ENCODE data around the gene SGIP1.

Gene SGIP1

DNA sequence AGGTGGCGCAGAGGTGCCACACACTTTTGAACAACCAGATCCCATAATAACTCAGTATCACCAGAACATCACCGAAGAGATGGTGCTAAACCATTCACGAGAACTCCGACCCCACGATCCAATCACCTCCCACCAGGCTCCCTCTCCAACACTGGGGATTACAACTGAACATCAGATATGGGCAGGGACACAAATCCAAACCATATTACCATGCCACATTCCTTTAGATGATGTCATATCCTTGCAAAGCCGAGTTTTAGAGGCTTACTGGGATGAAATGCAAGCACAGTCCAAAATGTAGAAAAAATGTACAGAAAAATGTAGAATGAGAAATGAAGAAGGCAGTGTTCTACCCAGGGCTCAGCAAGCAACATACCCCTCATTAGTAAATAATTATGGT is 64.7 kb downstream of the SGIP1 start:
- H3K4me3 ChIP-seq (ENCODE audit: low read length): no peak overlapping the region
- peak; percentile 92 for DNase-seq (ENCODE audit: low read depth)
- TF ChIP-seq, protein P1, sequence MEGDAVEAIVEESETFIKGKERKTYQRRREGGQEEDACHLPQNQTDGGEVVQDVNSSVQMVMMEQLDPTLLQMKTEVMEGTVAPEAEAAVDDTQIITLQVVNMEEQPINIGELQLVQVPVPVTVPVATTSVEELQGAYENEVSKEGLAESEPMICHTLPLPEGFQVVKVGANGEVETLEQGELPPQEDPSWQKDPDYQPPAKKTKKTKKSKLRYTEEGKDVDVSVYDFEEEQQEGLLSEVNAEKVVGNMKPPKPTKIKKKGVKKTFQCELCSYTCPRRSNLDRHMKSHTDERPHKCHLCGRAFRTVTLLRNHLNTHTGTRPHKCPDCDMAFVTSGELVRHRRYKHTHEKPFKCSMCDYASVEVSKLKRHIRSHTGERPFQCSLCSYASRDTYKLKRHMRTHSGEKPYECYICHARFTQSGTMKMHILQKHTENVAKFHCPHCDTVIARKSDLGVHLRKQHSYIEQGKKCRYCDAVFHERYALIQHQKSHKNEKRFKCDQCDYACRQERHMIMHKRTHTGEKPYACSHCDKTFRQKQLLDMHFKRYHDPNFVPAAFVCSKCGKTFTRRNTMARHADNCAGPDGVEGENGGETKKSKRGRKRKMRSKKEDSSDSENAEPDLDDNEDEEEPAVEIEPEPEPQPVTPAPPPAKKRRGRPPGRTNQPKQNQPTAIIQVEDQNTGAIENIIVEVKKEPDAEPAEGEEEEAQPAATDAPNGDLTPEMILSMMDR (conservative IDR thresholded peaks at IDR 0.05; ENCODE audit: low read depth, low read length): no peak

GRCh38 chr1:66599346-66599745 is 65.4 kb downstream of the SGIP1 start:
- H3K4me3 ChIP-seq (ENCODE audit: low read length): no peak overlapping the region
- TF ChIP-seq, protein P1 (conservative IDR thresholded peaks at IDR 0.05; ENCODE audit: low read depth, low read length): no peak
- DNase-seq (ENCODE audit: low read depth): no peak

GRCh38 chr1:66599899-66600737 is 66.2 kb downstream of the SGIP1 start:
- TF ChIP-seq, protein P1 (conservative IDR thresholded peaks at IDR 0.05; ENCODE audit: low read depth, low read length): no peak
- DNase-seq (ENCODE audit: low read depth): no peak
- no peak overlapping the region for H3K4me3 ChIP-seq (ENCODE audit: low read length)

DNA sequence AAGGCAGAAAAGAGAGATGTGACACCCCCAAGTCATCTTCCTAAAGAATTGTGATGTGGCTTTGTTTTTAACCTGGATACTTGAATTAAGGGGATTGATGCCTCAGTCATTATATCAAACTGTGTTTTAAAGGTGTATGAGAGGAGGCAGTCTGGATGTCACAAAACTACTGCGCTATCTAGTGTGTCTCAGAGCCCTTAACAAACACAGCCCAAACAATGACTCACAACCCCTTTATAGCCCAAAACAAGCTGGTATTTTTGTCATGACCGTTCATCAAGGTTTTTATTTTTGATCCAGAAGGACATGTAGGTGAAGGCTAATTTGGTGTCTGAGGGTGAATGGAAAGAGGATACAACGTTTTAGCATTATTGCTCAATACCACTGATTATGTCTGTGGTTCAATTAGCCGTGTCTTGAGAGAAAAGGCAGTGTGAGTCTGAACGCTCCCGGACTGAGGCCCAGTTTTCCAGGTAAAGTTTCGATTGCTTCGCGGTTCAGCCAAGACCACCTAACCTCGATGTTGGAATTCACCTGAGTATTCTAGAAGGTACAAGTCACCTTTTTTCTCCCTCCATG is 71.6 kb downstream of the SGIP1 start:
- H3K4me3 ChIP-seq (ENCODE audit: low read length): no peak overlapping the region
- TF ChIP-seq, protein P1 (conservative IDR thresholded peaks at IDR 0.05; ENCODE audit: low read depth, low read length): no peak
- no peak for DNase-seq (ENCODE audit: low read depth)

- peak; percentile 36 for DNase-seq (ENCODE audit: low read depth)
These were observed 72.6 kb downstream of the SGIP1 start for GRCh38 chr1:66606362-66607065.

DNA sequence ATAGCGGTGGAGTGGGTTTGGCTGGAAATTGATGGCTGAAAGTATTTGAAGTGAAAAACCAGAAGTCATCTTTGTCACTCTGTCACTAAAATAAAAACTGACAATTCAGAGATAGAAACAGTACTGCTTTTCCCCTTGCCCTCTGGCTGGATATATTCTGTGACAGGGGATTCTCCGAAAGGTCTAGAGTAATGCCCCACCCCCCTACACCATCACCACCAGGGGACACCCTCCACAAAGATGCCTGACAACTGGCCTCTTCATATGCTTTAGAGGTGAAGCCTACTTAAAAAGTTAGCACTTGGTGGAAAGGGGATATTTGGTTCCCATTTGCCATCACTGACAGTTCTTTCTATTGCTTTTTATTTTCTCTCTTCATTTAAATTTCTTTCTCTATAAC is 73.5 kb downstream of the SGIP1 start:
- DNase-seq (ENCODE audit: low read depth): no peak
- TF ChIP-seq, protein P1 (conservative IDR thresholded peaks at IDR 0.05; ENCODE audit: low read depth, low read length): no peak
- no peak overlapping the region for H3K4me3 ChIP-seq (ENCODE audit: low read length)

More at GRCh38 chr1:66606362-66607065, 72.6 kb downstream of the SGIP1 start:
- H3K4me3 ChIP-seq (ENCODE audit: low read length): no peak overlapping the region
- TF ChIP-seq, protein P1 (conservative IDR thresholded peaks at IDR 0.05; ENCODE audit: low read depth, low read length): no peak

Measured in retinal pigment epithelial cell (primary cell).